HG03139 (cell line): ENCODE results near the gene ZNF484.
"Not testable (repeated sequence)": the region's sequence is repeated elsewhere in the genome, so short reads cannot be mapped to it uniquely, and the experiment has no call there.

Experiments used
- ATAC-seq: cut with Tn5 transposase; IDR thresholded peaks from one replicate; pipeline ENCODE4 v1.9.1; 2021; ENCODE audit not compliant: unreplicated experiment

The ZNF484 gene

GRCh38 chr9:92864152-92864551 lies 13.7 kb downstream of the ZNF484 start:
- no peak for ATAC-seq

- ATAC-seq: no peak
These were observed 17.0 kb downstream of the ZNF484 start for GRCh38 chr9:92860867-92861266.

GRCh38 chr9:92857236-92857635 lies 20.6 kb downstream of the ZNF484 start:
- ATAC-seq: no peak

- ATAC-seq: no peak
These were observed 24.1 kb downstream of the ZNF484 start for GRCh38 chr9:92853716-92854115.

- ATAC-seq: no peak
These were observed 26.9 kb downstream of the ZNF484 start for GRCh38 chr9:92850898-92851297.

- ATAC-seq: not testable (repeated sequence)
These were observed 29.1 kb downstream of the ZNF484 start for GRCh38 chr9:92848740-92849139.

GRCh38 chr9:92846662-92847145 lies 31.1 kb downstream of the ZNF484 start:
- no peak for ATAC-seq

GRCh38 chr9:92838411-92838810 lies 39.4 kb downstream of the ZNF484 start:
- ATAC-seq: not testable (repeated sequence)

GRCh38 chr9:92837191-92837590 lies 40.6 kb downstream of the ZNF484 start:
- no peak for ATAC-seq

- no peak for ATAC-seq
These were observed 48.4 kb downstream of the ZNF484 start for GRCh38 chr9:92829420-92829819.

GRCh38 chr9:92825065-92825464 lies 52.8 kb downstream of the ZNF484 start:
- not testable (repeated sequence) for ATAC-seq

- ATAC-seq: no peak
These were observed 56.9 kb downstream of the ZNF484 start for GRCh38 chr9:92820964-92821363.

GRCh38 chr9:92819898-92820297 lies 57.9 kb downstream of the ZNF484 start:
- ATAC-seq: not testable (repeated sequence)

GRCh38 chr9:92809629-92810326 lies 68.1 kb downstream of the ZNF484 start:
- ATAC-seq: not testable (repeated sequence)

- no peak for ATAC-seq
These were observed 68.9 kb downstream of the ZNF484 start for GRCh38 chr9:92808726-92809451.

GRCh38 chr9:92807757-92808725 lies 69.8 kb downstream of the ZNF484 start:
- ATAC-seq: no peak

- no peak for ATAC-seq
These were observed 70.6 kb downstream of the ZNF484 start for GRCh38 chr9:92807031-92807756.

- no peak for ATAC-seq
These were observed 73.1 kb downstream of the ZNF484 start for GRCh38 chr9:92804727-92805126.

- ATAC-seq: no peak
These were observed 79.5 kb downstream of the ZNF484 start for GRCh38 chr9:92798358-92798757.

- not testable (repeated sequence) for ATAC-seq
These were observed 81.5 kb downstream of the ZNF484 start for GRCh38 chr9:92796337-92796804.
